GM18502 (cell line): ENCODE measurements around the gene RINT1.
"Not testable (repeated sequence)": the region's sequence is repeated elsewhere in the genome, so short reads cannot be mapped to it uniquely, and the experiment has no call there.

Experiments used
- ATAC-seq: cut with Tn5 transposase; IDR thresholded peaks from one replicate; pipeline ENCODE4 v1.9.1; 2021; ENCODE audit warnings: mild to moderate bottlenecking; ENCODE audit not compliant: unreplicated experiment, poor library complexity

RINT1 gene

GRCh38 chr7:105531792-105532671 is at the start of gene RINT1:
Gene RINT1, plus strand, starts transcription at chr7:105532201. Its CDS starts 115 bp downstream, at chr7:105532316.
- ATAC-seq = peak; percentile 96

- no peak for ATAC-seq
These were observed 44.1 kb upstream of the RINT1 start for GRCh38 chr7:105487579-105488571.

GRCh38 chr7:105489409-105489808 is 42.6 kb upstream of the RINT1 start:
- ATAC-seq = no peak

GRCh38 chr7:105493196-105493922 is 38.6 kb upstream of the RINT1 start:
- no peak for ATAC-seq

GRCh38 chr7:105493923-105494315 is 38.1 kb upstream of the RINT1 start:
- no peak for ATAC-seq

GRCh38 chr7:105496521-105496920 is 35.5 kb upstream of the RINT1 start:
- ATAC-seq = no peak

- ATAC-seq = no peak
These were observed 35.0 kb upstream of the RINT1 start for GRCh38 chr7:105497016-105497415.

GRCh38 chr7:105502173-105502572 is 29.8 kb upstream of the RINT1 start:
- no peak for ATAC-seq

- no peak for ATAC-seq
These were observed 19.6 kb upstream of the RINT1 start for GRCh38 chr7:105512415-105512814.

GRCh38 chr7:105512926-105513526 is 19.0 kb upstream of the RINT1 start:
- ATAC-seq = no peak

GRCh38 chr7:105515610-105516009 is 16.4 kb upstream of the RINT1 start:
- ATAC-seq = not testable (repeated sequence)

GRCh38 chr7:105519353-105519752 is 12.6 kb upstream of the RINT1 start:
- ATAC-seq = no peak

GRCh38 chr7:105520620-105521019 is 11.4 kb upstream of the RINT1 start:
- not testable (repeated sequence) for ATAC-seq

GRCh38 chr7:105521027-105521716 is 10.8 kb upstream of the RINT1 start:
- ATAC-seq = peak; percentile 46

- ATAC-seq = peak; percentile 92
These were observed 10.1 kb upstream of the RINT1 start, which contains the start of gene PUS7 for GRCh38 chr7:105521717-105522463. Gene PUS7, minus strand, starts transcription at chr7:105522271. Its CDS starts 13,759 bp downstream, at chr7:105508512.

GRCh38 chr7:105524423-105524822 is 7.6 kb upstream of the RINT1 start:
- not testable (repeated sequence) for ATAC-seq

- no peak for ATAC-seq
These were observed 7.2 kb upstream of the RINT1 start for GRCh38 chr7:105524840-105525239.

- not testable (repeated sequence) for ATAC-seq
These were observed 4.3 kb upstream of the RINT1 start for GRCh38 chr7:105527737-105528136.
